ENCODE data around the gene MGAT4C.

- TF ChIP-seq CTCF (conservative IDR thresholded peaks at IDR 0.05; ENCODE audit: low read depth in 2 of 2), result no peak
- no peak for TF ChIP-seq POLR2AphosphoS5 (IDR thresholded peaks at IDR 0.05; ENCODE audit: low read depth)
- no peak for TF ChIP-seq EZH2 (IDR thresholded peaks at IDR 0.05; ENCODE audit: low read depth, unreplicated experiment)
- TF ChIP-seq ZNF462 (CRISPR knock-in tag; IDR thresholded peaks at IDR 0.05), result no peak
- TF ChIP-seq ZNF331 (CRISPR knock-in tag; IDR thresholded peaks at IDR 0.05; ENCODE audit: low read depth), result no peak
- TF ChIP-seq EZH2phosphoT487 (IDR thresholded peaks at IDR 0.05; ENCODE audit: unreplicated experiment), result no peak
- no peak for TF ChIP-seq JUNB (IDR thresholded peaks at IDR 0.05; ENCODE audit: unreplicated experiment)
- TF ChIP-seq ETS1 (IDR thresholded peaks at IDR 0.05), result no peak
- TF ChIP-seq REST (IDR thresholded peaks at IDR 0.05; ENCODE audit: unreplicated experiment), result no peak
- TF ChIP-seq ZNF114 (CRISPR knock-in tag; IDR thresholded peaks at IDR 0.05), result no peak
- no peak for TF ChIP-seq NANOG (IDR thresholded peaks at IDR 0.05; ENCODE audit: borderline replicate concordance)
- TF ChIP-seq CREB1 (CRISPR knock-in tag; IDR thresholded peaks at IDR 0.05; ENCODE audit: low read depth), result no peak
- TF ChIP-seq STAT1 (IDR thresholded peaks at IDR 0.05; ENCODE audit: unreplicated experiment), result no peak
Observed at GRCh38 chr12:86264451-86265328, 8.5 kb upstream of the MGAT4C start.

All from GM23338 (cell line).